A549 (cell line): Measurements from ENCODE around the gene RBP3. TPM values are rescaled to one million over a fixed set of nuclear protein-coding genes. Genes with fewer than 3 reads are reported as not detected.

Experiments used
- ATAC-seq, 2 experiments: fragments of 200-7000 bp in 1 of 2; fragments of >200 bp in 1 of 2; cut with Nextera tagmentation in 1 of 2; cut with Tn5 transposase in 1 of 2; 3 replicates each; pipeline versions ENCODE4 v1.8.0 to v1.9.1; 2018 to 2020; ENCODE audit warnings: mild to moderate bottlenecking in 1 of 2, moderate library complexity in 1 of 2
- CTCF ChIA-PET: fragments of 300-600 bp; sonication (Branson Sonifier 250); formaldehyde crosslinking; extraction: SDS; loops from one replicate; lab custom pipeline; 2021; ENCODE audit warnings: antibody characterized with exemption, inconsistent platforms; lab: Yijun Ruan, JAX
- POLR2A ChIA-PET: fragments of 350-600 bp; formaldehyde crosslinking; extraction: SDS; loops from one replicate; lab custom pipeline; 2021; ENCODE audit warnings: antibody characterized with exemption, inconsistent platforms; lab: Yijun Ruan, JAX
- DNase-seq, 2 experiments: peaks; one replicate each; pipeline versions ENCODE4 v3.0.0 to v3.0.0-alpha.2; 2011 to 2016; ENCODE audit warnings: low read depth in 1 of 2, low spot score in 1 of 2
- FAIRE-seq: peaks from 2 replicates; lab custom pipeline; 2011; peaks lifted over from hg19 to GRCh38; lab: Jason Lieb, UNC
- H3K27ac ChIP-seq, 2 experiments: fragments of >200 bp; sonication (Bioruptor Twin); formaldehyde crosslinking; 3 replicates each; pipeline ENCODE4 v1.5.1; 2016 to 2017
- H3K4me1 ChIP-seq: fragments of >200 bp; sonication (Bioruptor Twin); formaldehyde crosslinking; 3 replicates; pipeline ENCODE4 v1.6.1; 2016
- H3K4me2 ChIP-seq: fragments of >200 bp; sonication (Bioruptor Twin); formaldehyde crosslinking; 3 replicates; pipeline ENCODE4 v1.6.1; 2016
- H3K4me3 ChIP-seq: fragments of >200 bp; sonication (Bioruptor Twin); formaldehyde crosslinking; 3 replicates; pipeline ENCODE4 v1.5.1; 2016
- H3K9me3 ChIP-seq: fragments of >200 bp; sonication (Bioruptor Twin); formaldehyde crosslinking; 3 replicates; pipeline ENCODE4 v1.6.1; 2016
- ATOH8 ChIP-seq: fragments of 250-450 bp; sonication (Bioruptor Pico); IDR thresholded peaks from 2 replicates; pipeline ENCODE4 v1.5.0; 2020; ENCODE audit warnings: low read depth, mild to moderate bottlenecking, moderate library complexity
- BCL3 ChIP-seq: fragments of >200 bp; sonication (Bioruptor Twin); formaldehyde crosslinking; IDR thresholded peaks from 3 replicates; pipeline ENCODE4 v1.6.1; 2016
- CBX8 ChIP-seq: fragments of 200-600 bp; sonication (generic); IDR thresholded peaks from 2 replicates; pipeline ENCODE4 v1.6.1; 2016
- CEBPB ChIP-seq, 2 experiments: fragments of >200 bp in 1 of 2; sonication (Bioruptor Twin) in 1 of 2; formaldehyde crosslinking in 1 of 2; IDR thresholded peaks; 2 replicates each; pipeline ENCODE4 v1.6.1; 2012 to 2016
- CHD2 ChIP-seq: fragments of 150-350 bp; IDR thresholded peaks from 2 replicates; pipeline ENCODE4 v1.6.1; 2014; ENCODE audit warnings: low read length; ENCODE audit not compliant: partially characterized antibody
- CHD4 ChIP-seq: fragments of 200-600 bp; sonication (generic); IDR thresholded peaks from 2 replicates; pipeline ENCODE4 v1.6.1; 2016; ENCODE audit warnings: antibody characterized with exemption, mild to moderate bottlenecking, borderline replicate concordance
- EHF ChIP-seq: fragments of 250-450 bp; sonication (Bioruptor Pico); IDR thresholded peaks from 2 replicates; pipeline ENCODE4 v1.5.0; 2020; ENCODE audit warnings: mild to moderate bottlenecking
- ESRRA ChIP-seq: fragments of 150-350 bp; IDR thresholded peaks from 2 replicates; pipeline ENCODE4 v1.6.1; 2014; ENCODE audit warnings: mild to moderate bottlenecking, low read length, borderline replicate concordance
- FOXS1 ChIP-seq: fragments of 250-450 bp; sonication (Bioruptor Pico); IDR thresholded peaks from 2 replicates; pipeline ENCODE4 v1.5.0; 2020; ENCODE audit warnings: mild to moderate bottlenecking, moderate library complexity
- HOXB5 ChIP-seq: fragments of 250-450 bp; sonication (Bioruptor Pico); IDR thresholded peaks from 2 replicates; pipeline ENCODE4 v1.5.0; 2020; ENCODE audit warnings: mild to moderate bottlenecking, moderate library complexity
- JUN ChIP-seq, 2 experiments: fragments of >200 bp; sonication (Bioruptor Twin); formaldehyde crosslinking; IDR thresholded peaks; 2 replicates in 1 of 2; 3 replicates in 1 of 2; pipeline ENCODE4 v1.6.1; 2016 to 2017
- MAX ChIP-seq: IDR thresholded peaks from 2 replicates; pipeline ENCODE4 v1.6.1; 2012
- MAZ ChIP-seq: fragments of 150-350 bp; IDR thresholded peaks from 2 replicates; pipeline ENCODE4 v1.6.1; 2014; ENCODE audit warnings: antibody characterized with exemption, low read depth, low read length, borderline replicate concordance
- NFE2L2 ChIP-seq: fragments of 150-350 bp; conservative IDR thresholded peaks from 2 replicates; pipeline ENCODE4 v1.6.1; 2014; ENCODE audit warnings: low read length
- RAD21 ChIP-seq, 2 experiments: fragments of >200 bp in 1 of 2; sonication (Bioruptor Twin) in 1 of 2; formaldehyde crosslinking in 1 of 2; IDR thresholded peaks in 1 of 2; conservative IDR thresholded peaks in 1 of 2; 2 replicates in 1 of 2; 3 replicates in 1 of 2; pipeline ENCODE4 v1.6.1; 2012 to 2018; ENCODE audit warnings: inconsistent platforms in 1 of 2
- RARB ChIP-seq: fragments of 250-450 bp; sonication (Bioruptor Pico); IDR thresholded peaks from 2 replicates; pipeline ENCODE4 v1.8.0; 2021; ENCODE audit warnings: mild to moderate bottlenecking, moderate library complexity
- SMC3 ChIP-seq: fragments of >200 bp; sonication (Bioruptor Twin); formaldehyde crosslinking; IDR thresholded peaks from 3 replicates; pipeline ENCODE4 v1.6.1; 2018; ENCODE audit warnings: inconsistent platforms
- SREBF2 ChIP-seq: fragments of 450-650 bp; IDR thresholded peaks from 2 replicates; pipeline ENCODE4 v1.6.1; 2014; ENCODE audit warnings: mild to moderate bottlenecking, moderate library complexity
- TFCP2L1 ChIP-seq: fragments of 250-450 bp; sonication (Bioruptor Pico); IDR thresholded peaks from 2 replicates; pipeline ENCODE4 v1.5.0; 2021; ENCODE audit warnings: mild to moderate bottlenecking
- TP53 ChIP-seq: fragments of 250-450 bp; sonication (Bioruptor Pico); IDR thresholded peaks from 2 replicates; pipeline ENCODE4 v1.5.0; 2021; ENCODE audit warnings: mild to moderate bottlenecking, moderate library complexity
- ZSCAN20 ChIP-seq: fragments of 250-450 bp; sonication (Bioruptor Pico); IDR thresholded peaks from 2 replicates; pipeline ENCODE4 v1.8.0; 2022; ENCODE audit warnings: mild to moderate bottlenecking, moderate library complexity
- WGBS: methylation state at CpG from one replicate; pipeline ENCODE4 v1.1.6; 2017; ENCODE audit errors: missing lambda C conversion rate; 5-methylcytosine and 5-hydroxymethylcytosine counted together
- polyA plus RNA-seq, 4 experiments: library from polyadenylated mRNA; depleted of rRNA in 3 of 4; stranded (reverse); fragments of >200 nt; fragmentation: RNase III in 1 of 4; extraction: RNeasy Plus Mini Kit Qiagen cat#74134 plus additional on column Dnase treatment in 1 of 4; gene quantifications; 2 replicates in 3 of 4; 3 replicates in 1 of 4; pipeline ENCODE4 v1.2.3, GENCODE V29; 2011 to 2017
- TF ChIP-seq, protein P1 (sequence below): IDR thresholded peaks from 2 replicates; pipeline ENCODE4 v1.6.1; 2012; ENCODE audit warnings: low read depth, borderline replicate concordance
- TF ChIP-seq, protein P2 (sequence below): fragments of 250-450 bp; sonication (Bioruptor Pico); IDR thresholded peaks from 2 replicates; pipeline ENCODE4 v1.5.0; 2021; ENCODE audit warnings: mild to moderate bottlenecking, moderate library complexity, borderline replicate concordance
- TF ChIP-seq, protein P3 (sequence below): fragments of >200 bp; sonication (Bioruptor Twin); formaldehyde crosslinking; IDR thresholded peaks from 3 replicates; pipeline ENCODE4 v1.5.1; 2016

The RBP3 gene
- polyA plus RNA-seq, 2 of the 4 experiments (the other 2 are of a cell fraction), result not detected

- TF ChIP-seq CHD2 (no peak), JUN (IDR thresholded peaks at IDR 0.05) (no peak), EHF (no peak), RARB (CRISPR knock-in tag) (no peak), HOXB5 (CRISPR knock-in tag) (no peak), SMC3 (no peak)
- TF ChIP-seq, protein P1, sequence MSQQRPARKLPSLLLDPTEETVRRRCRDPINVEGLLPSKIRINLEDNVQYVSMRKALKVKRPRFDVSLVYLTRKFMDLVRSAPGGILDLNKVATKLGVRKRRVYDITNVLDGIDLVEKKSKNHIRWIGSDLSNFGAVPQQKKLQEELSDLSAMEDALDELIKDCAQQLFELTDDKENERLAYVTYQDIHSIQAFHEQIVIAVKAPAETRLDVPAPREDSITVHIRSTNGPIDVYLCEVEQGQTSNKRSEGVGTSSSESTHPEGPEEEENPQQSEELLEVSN, result no peak
- ATAC-seq (no peak), FAIRE-seq (no peak), DNase-seq (no peak)
- no peaks in the 10 kb centered on the region for H3K4me1 ChIP-seq
- H3K9me3 ChIP-seq, result no peaks in the 10 kb centered on the region
- no peak overlapping the region for H3K4me2 ChIP-seq
- ChIA-PET POLR2A (no interaction called here), CTCF (interaction anchor here (0.9 to 3.2 kb wide), 9 partner anchors 8 to 329 kb away, joined by 3 to 17 read pairs (median 6); no protein-coding TSS in a partner anchor)
- 87% methylated on average over 3 of the region's 6 CpGs for WGBS
- H3K27ac ChIP-seq, result no peak overlapping the region
- H3K4me3 ChIP-seq, result no peak overlapping the region
These were observed 5.2 kb downstream of the RBP3 start for GRCh38 chr10:47353351-47353750.

- peak; percentile 45 to 51 for DNase-seq
- Histone ChIP-seq H3K4me3 (no peak overlapping the region), H3K9me3 (no peaks in the 10 kb centered on the region), H3K4me1 (no peaks in the 10 kb centered on the region), H3K27ac (no peak overlapping the region)
- ATAC-seq, result peak; percentile 74 to 85; a peak in 5 of 6 replicates
- CTCF ChIA-PET, result interaction anchor here (0.5 to 3.2 kb wide), 11 partner anchors 9 to 696 kb away, joined by 3 to 17 read pairs (median 4); no protein-coding TSS in a partner anchor
- no peak for FAIRE-seq
- WGBS, result 59% methylated on average over 2 of the region's 4 CpGs
- POLR2A ChIA-PET, result no interaction called here
- TF ChIP-seq TFCP2L1 (CRISPR knock-in tag), result no peak
- no peak for TF ChIP-seq ESRRA
- no peak for TF ChIP-seq SREBF2
- no peak for TF ChIP-seq CHD4
- TF ChIP-seq CBX8, result no peak
- TF ChIP-seq TP53, result no peak
- peak; percentile 58 to 60 for TF ChIP-seq RAD21 (conservative IDR thresholded peaks at IDR 0.05 in 1 of 2, IDR thresholded peaks at IDR 0.05 in 1 of 2)
- no peak for TF ChIP-seq ZSCAN20 (CRISPR knock-in tag)
- no peak for TF ChIP-seq MAX
- TF ChIP-seq JUN (IDR thresholded peaks at IDR 0.05), result no peak
- TF ChIP-seq CEBPB (IDR thresholded peaks at IDR 0.05), result no peak
- TF ChIP-seq NFE2L2, result no peak
- TF ChIP-seq, protein P2, sequence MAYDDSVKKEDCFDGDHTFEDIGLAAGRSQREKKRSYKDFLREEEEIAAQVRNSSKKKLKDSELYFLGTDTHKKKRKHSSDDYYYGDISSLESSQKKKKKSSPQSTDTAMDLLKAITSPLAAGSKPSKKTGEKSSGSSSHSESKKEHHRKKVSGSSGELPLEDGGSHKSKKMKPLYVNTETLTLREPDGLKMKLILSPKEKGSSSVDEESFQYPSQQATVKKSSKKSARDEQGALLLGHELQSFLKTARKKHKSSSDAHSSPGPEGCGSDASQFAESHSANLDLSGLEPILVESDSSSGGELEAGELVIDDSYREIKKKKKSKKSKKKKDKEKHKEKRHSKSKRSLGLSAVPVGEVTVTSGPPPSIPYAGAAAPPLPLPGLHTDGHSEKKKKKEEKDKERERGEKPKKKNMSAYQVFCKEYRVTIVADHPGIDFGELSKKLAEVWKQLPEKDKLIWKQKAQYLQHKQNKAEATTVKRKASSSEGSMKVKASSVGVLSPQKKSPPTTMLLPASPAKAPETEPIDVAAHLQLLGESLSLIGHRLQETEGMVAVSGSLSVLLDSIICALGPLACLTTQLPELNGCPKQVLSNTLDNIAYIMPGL, result no peak
- TF ChIP-seq MAZ, result no peak
- no peak for TF ChIP-seq ATOH8 (CRISPR knock-in tag)
- TF ChIP-seq SMC3, result peak; percentile 45
- no peak for TF ChIP-seq FOXS1 (CRISPR knock-in tag)
- TF ChIP-seq BCL3, result no peak
- TF ChIP-seq, protein P3, sequence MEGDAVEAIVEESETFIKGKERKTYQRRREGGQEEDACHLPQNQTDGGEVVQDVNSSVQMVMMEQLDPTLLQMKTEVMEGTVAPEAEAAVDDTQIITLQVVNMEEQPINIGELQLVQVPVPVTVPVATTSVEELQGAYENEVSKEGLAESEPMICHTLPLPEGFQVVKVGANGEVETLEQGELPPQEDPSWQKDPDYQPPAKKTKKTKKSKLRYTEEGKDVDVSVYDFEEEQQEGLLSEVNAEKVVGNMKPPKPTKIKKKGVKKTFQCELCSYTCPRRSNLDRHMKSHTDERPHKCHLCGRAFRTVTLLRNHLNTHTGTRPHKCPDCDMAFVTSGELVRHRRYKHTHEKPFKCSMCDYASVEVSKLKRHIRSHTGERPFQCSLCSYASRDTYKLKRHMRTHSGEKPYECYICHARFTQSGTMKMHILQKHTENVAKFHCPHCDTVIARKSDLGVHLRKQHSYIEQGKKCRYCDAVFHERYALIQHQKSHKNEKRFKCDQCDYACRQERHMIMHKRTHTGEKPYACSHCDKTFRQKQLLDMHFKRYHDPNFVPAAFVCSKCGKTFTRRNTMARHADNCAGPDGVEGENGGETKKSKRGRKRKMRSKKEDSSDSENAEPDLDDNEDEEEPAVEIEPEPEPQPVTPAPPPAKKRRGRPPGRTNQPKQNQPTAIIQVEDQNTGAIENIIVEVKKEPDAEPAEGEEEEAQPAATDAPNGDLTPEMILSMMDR, result peak; percentile 40
- TF ChIP-seq, all 56 proteins: peak for 3
- H3K4me2 ChIP-seq, result no peak overlapping the region
These were observed 6.0 kb downstream of the RBP3 start for GRCh38 chr10:47354165-47354564.
